Right lobe of liver (tissue), 6 donors: ENCODE data around the gene FGGY. TPM values are rescaled to one million over a fixed set of nuclear protein-coding genes. Genes with fewer than 3 reads are reported as not detected.
A peak's percentile ranks its signal among the peaks of the same experiment; 100 is the strongest.

Experiments
- ATAC-seq, 4 donors: fragments of 200-7000 bp; cut with Tn5 transposase; one replicate each; pipeline ENCODE4 v1.9.1; 2020; ENCODE audit warnings: mild to moderate bottlenecking in 4 of 4, moderate library complexity in 4 of 4
- DNase-seq, 3 donors: peaks; one replicate each; pipeline ENCODE4 v3.0.0-alpha.2; 2020
- H3K27ac ChIP-seq, 3 donors: fragments of 200-600 bp; one replicate each; pipeline ENCODE4 v1.8.0; 2022
- H3K27me3 ChIP-seq, 2 donors: fragments of 200-600 bp; one replicate each; pipeline ENCODE4 v1.8.0; 2022
- H3K36me3 ChIP-seq, 4 donors: fragments of 200-600 bp; sonication (generic) in 1 of 4; one replicate each; pipeline versions ENCODE4 v1.5.1 to v1.8.0; 2017 to 2022; ENCODE audit warnings: control low read depth in 1 of 4
- H3K4me1 ChIP-seq, 4 donors: fragments of 200-600 bp; sonication (generic) in 1 of 4; one replicate each; pipeline versions ENCODE4 v1.5.1 to v1.8.0; 2017 to 2022; ENCODE audit warnings: control low read depth in 1 of 4
- H3K4me3 ChIP-seq, 3 donors: fragments of 200-600 bp; one replicate each; pipeline ENCODE4 v1.8.0; 2022
- H3K9me3 ChIP-seq, 4 donors: fragments of 200-600 bp; sonication (generic) in 1 of 4; one replicate each; pipeline versions ENCODE4 v1.5.1 to v1.8.0; 2017 to 2022; ENCODE audit warnings: control low read depth in 1 of 4
- POLR2A ChIP-seq: fragments of 450-650 bp; IDR thresholded peaks from one replicate; pipeline ENCODE4 v1.6.1; 2017; ENCODE audit warnings: antibody characterized with exemption, mild to moderate bottlenecking
- WGBS: methylation state at CpG from one replicate; pipeline ENCODE4 v1.1.6; 2018; ENCODE audit warnings: low coverage, low lambda C conversion rate; ENCODE audit not compliant: insufficient coverage; ENCODE audit errors: missing lambda C conversion rate; 5-methylcytosine and 5-hydroxymethylcytosine counted together
- intact Hi-C, 2 donors: fragments of 100-400 bp; cut with DNase I; formaldehyde crosslinking; loops; one replicate each; pipeline versions ENCODE4 v1.11.2 to v1.14.1; 2022
- total RNA-seq, 6 experiments: library from RNA; depleted of rRNA in 2 of 6; stranded (reverse); fragments of >200 nt in 2 of 6; fragmentation: NEBNext Ultra II Directional in 3 of 6; extraction: Animal tissue kit (Norgen Biotek cat#: 25700) in 3 of 6; gene quantifications; one replicate each; pipeline versions ENCODE4 v1.1.0 to v1.2.4, GENCODE V29; 2016 to 2023
- TF ChIP-seq, protein P1 (sequence below), 4 donors: fragments of 200-600 bp in 3 of 4; fragments of 450-650 bp in 1 of 4; IDR thresholded peaks; one replicate each; pipeline versions ENCODE4 v1.5.1 to v1.8.0; 2016 to 2022; ENCODE audit warnings: antibody characterized with exemption in 4 of 4, mild to moderate bottlenecking in 2 of 4
- donor health status: DM: no; HTN: yes; CAD: no.
- donor health status: DM: no; HTN: no; CAD: no.
- donor health status: DM: no; HTN: no; CAD: no.
- donor health status: DM: no; HTN: yes; CAD: no.
- donor health status: DM: no; HTN: yes; CAD: no.

FGGY gene
- total RNA-seq, 6 experiments from 2014 or later, result 45.5 to 84.2 (median 58.7) TPM

DNA sequence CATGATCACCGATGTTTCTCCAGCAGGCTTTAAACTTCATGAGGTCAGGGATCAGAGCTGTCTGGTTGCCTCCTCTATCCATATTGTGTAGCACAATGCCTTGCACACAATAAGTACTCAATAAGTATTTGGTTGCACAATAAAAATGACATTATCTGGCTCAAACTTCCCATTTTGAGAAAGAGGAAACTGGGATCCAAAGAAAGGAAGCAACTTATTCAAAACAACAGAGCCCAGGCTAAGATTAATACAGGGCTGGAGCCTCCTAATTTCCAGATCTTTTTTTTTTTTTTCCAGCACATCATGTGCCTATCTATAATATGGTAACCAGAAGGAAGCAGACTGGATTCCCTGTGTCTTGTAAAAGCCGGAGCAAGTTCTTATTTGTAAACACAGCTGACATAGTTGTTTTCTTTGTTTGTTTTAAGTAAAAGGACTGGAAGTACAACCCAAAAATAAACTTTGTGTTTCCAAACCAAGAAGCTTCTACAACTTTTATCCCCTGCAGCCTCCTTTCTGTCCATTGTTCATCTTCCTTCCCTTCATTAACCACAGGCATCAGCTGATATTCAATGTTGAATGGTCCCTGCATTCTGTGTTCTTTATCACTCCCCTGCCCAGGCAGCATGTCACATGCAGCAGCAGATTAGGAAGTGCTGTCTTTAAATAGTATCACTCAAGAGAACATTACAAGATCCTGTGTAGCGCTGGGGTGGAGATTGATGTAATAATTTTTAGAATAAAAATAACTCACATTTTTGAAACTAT lies 446.6 kb downstream of the FGGY start:
- peaks cover 0 to 11% (median 5%) of the 10 kb centered on the region in 4 donors for H3K4me1 ChIP-seq
- 48% methylated on average over 3 of the region's 3 CpGs for WGBS
- no peak overlapping the region for H3K4me3 ChIP-seq
- TF ChIP-seq, protein P1, sequence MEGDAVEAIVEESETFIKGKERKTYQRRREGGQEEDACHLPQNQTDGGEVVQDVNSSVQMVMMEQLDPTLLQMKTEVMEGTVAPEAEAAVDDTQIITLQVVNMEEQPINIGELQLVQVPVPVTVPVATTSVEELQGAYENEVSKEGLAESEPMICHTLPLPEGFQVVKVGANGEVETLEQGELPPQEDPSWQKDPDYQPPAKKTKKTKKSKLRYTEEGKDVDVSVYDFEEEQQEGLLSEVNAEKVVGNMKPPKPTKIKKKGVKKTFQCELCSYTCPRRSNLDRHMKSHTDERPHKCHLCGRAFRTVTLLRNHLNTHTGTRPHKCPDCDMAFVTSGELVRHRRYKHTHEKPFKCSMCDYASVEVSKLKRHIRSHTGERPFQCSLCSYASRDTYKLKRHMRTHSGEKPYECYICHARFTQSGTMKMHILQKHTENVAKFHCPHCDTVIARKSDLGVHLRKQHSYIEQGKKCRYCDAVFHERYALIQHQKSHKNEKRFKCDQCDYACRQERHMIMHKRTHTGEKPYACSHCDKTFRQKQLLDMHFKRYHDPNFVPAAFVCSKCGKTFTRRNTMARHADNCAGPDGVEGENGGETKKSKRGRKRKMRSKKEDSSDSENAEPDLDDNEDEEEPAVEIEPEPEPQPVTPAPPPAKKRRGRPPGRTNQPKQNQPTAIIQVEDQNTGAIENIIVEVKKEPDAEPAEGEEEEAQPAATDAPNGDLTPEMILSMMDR (IDR thresholded peaks at IDR 0.05), result no peak
- no peak for TF ChIP-seq POLR2A
- H3K36me3 ChIP-seq, result no peaks in the 10 kb centered on the region
- no peaks in the 10 kb centered on the region for H3K27me3 ChIP-seq
- intact Hi-C loops, result no loop called here
- peak overlapping the region; percentile 30 to 49 (median 47) for H3K27ac ChIP-seq
- ATAC-seq (peak; percentile 67 to 83 (median 74)), DNase-seq (no peak)
- H3K9me3 ChIP-seq, result no peaks in the 10 kb centered on the region

DNA sequence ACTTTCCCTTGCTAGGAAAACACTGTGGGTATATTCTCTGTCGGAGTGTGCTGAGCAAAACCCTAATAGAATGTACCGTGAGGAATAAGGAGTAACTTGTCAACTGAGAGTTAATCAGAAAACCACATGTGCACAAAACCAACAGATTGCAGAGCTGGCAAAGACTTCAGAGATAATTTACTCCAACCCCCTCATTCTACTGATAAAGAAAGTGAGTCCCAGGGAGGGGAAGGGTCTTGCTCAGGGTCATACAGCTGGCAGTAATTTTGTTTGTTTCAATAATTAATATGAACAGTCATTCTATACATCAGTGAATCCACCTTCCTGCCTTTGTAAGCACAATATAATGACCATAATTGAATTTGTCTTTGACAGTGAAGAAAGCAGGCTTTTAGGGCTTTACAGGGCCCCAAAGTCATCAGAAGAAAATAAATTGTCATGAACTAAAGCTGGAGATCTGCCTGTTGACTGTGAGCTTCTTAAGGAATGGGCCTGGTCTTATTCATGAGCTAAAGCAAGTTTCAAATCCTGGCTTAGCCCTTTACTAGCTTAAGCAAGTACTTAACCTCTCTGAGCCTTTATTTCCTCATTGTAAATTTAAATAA lies 450.6 kb downstream of the FGGY start:
- ATAC-seq (no peak), DNase-seq (no peak)
- Histone ChIP-seq H3K4me3 (no peak overlapping the region), H3K4me1 (peaks cover 0 to 5% (median 2%) of the 10 kb centered on the region in 4 donors), H3K27ac (no peak overlapping the region), H3K36me3 (no peaks in the 10 kb centered on the region), H3K9me3 (no peaks in the 10 kb centered on the region), H3K27me3 (no peaks in the 10 kb centered on the region)
- intact Hi-C loops, result no loop called here
- TF ChIP-seq POLR2A, result no peak
- TF ChIP-seq, protein P1 (IDR thresholded peaks at IDR 0.05), result no peak
- 85% methylated on average over 2 of the region's 2 CpGs for WGBS

DNA sequence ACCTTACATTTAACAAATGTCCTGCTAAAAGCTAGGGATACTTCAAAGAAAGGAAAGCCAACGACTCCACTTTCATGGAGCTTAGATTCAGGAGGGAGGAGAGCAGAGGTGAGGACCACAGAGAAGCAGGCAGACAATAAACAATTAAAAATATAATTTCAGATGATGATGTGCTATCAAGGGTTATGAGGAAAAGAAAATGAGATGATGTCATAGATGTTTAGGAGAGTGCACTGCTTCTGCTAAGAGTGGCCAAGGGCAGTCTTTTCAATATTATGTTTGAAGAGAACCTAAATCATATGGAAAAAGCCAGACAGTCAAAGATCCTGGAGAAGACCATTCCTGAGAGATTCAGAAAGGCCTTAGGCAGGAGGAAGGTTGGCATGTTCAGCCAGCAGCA lies 451.2 kb downstream of the FGGY start:
- H3K27ac ChIP-seq, result no peak overlapping the region
- DNase-seq, result no peak
- TF ChIP-seq POLR2A, result no peak
- TF ChIP-seq, protein P1 (IDR thresholded peaks at IDR 0.05), result no peak

DNA sequence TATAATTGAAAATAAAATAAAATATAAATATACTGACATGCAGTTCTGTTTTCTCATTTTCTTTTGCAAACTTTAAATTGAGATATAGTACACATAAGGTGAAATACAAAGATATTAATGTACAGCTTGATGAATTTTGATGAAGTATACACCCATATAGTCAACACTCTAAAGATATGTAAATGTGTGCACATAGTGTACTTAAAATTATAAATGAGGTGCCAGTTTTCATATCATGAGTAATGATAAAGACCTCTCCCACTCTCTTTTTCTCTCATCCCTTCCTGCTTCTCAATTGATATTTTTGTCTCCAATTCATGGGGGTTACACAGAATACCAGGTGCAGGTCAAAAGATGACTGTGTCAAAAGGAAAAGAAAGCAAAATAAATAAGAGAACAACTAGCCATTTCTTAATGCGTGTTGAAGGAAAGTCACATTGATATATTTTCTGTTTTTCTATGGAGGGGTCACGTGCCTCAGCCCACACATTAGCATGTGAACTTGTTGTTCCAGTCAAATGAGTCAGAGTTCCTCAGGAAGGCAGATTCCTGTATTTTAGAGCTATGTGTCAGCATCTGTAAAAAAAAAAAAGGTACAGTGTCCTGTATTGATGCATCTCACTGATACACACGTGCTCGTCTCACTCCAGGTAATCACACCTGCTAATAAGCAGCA lies 453.6 kb downstream of the FGGY start:
- intact Hi-C loops, result no loop called here
- TF ChIP-seq, protein P1 (IDR thresholded peaks at IDR 0.05), result no peak
- 57% methylated on average over 4 of the region's 4 CpGs for WGBS

More for the DNA sequence above, 451.2 kb downstream of the FGGY start:
- Histone ChIP-seq H3K27me3 (no peaks in the 10 kb centered on the region), H3K9me3 (no peaks in the 10 kb centered on the region), H3K4me3 (no peak overlapping the region), H3K36me3 (no peaks in the 10 kb centered on the region), H3K4me1 (peaks cover 0 to 5% (median 0%) of the 10 kb centered on the region in 4 donors)
- intact Hi-C loops, result no loop called here
- ATAC-seq, result no peak
- WGBS, result 71% methylated on average over 1 of the region's 1 CpG

More for the DNA sequence above, 453.6 kb downstream of the FGGY start:
- Histone ChIP-seq H3K27me3 (no peaks in the 10 kb centered on the region), H3K9me3 (no peaks in the 10 kb centered on the region), H3K4me3 (no peak overlapping the region), H3K4me1 (no peaks in the 10 kb centered on the region), H3K36me3 (no peaks in the 10 kb centered on the region), H3K27ac (no peak overlapping the region)
- DNase-seq, result no peak
- peak; percentile 53 to 75 (median 64) for ATAC-seq
